Inferior parietal cortex (tissue), 1 donor: Measurements from ENCODE around the gene CCDC148.

Experiments
- DNase-seq: peaks from one replicate; pipeline ENCODE4 v3.0.0-alpha.2; 2016; ENCODE audit errors: extremely low spot score

CCDC148 gene

DNA sequence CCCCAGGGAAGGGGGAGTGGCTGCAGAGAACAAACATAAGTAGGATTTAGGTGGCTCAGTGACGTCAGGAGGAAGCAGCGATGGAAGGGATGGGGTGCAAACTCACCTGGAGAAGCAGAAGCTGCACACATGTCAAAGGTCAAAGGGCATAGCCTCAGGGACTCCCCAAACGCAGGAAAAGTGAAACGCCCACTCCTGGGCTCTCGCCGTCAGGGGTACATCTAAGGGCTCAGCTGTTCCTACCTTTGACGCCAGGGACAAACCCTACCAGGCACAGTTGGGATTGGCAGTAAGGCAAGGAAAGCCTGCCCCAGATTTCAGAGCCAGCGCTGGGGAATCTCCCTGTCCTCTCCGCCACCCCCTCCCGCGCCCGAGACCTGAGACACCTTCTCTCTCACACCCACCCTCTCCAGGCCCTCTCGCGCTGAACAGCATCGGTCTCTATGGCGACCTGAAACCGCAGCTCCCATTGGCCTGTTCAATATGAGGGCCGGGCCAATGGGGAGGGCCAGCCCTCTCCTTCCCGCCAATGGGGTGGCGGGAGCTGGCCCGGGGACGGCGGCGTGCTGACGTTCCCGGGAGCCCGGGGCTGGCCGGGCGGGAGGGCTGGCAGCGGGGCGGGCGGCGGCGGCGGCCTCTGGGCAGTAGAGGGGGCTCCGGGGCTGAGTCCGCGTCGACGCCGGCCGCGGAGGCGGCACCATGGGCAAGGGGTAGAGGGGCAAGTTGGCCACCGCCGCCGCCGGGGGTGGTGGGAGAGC, at the start of gene CCDC148, which contains the start of gene PKP4:
TSS of gene CCDC148 (minus strand) at position 445 of the 758 bp plus-strand sequence. CDS start at position 131, 314 bp downstream.
TSS of gene PKP4 (plus strand) at position 644 of the 758 bp plus-strand sequence. CDS start 76,233 bp downstream, outside the sequence.
- peak; percentile 91 for DNase-seq

DNA sequence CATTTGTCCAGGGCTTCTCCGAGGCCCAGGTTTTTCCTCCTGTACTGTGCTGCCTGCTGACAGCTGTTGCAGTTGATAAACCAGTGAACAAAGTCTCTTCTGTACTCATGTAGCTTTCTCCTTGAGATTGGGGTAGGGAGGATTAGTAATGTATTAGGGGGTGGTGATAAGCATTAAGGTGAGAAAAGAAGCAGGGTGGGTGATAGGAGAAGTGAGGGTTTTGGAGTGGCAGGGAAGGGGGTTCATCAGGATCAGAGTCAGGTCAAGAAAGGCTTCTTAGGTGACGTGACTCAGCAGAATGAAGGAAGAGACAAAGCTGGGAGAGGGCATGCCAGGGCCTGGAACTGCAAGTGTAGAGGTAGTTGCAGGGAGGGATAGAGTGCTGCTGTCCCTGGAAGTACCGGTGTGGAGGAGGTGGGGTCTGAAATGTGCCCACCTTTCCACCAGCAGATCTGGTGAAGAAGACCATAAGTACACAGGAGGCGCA, 48.9 kb upstream of the CCDC148 start:
- DNase-seq, result no peak

DNA sequence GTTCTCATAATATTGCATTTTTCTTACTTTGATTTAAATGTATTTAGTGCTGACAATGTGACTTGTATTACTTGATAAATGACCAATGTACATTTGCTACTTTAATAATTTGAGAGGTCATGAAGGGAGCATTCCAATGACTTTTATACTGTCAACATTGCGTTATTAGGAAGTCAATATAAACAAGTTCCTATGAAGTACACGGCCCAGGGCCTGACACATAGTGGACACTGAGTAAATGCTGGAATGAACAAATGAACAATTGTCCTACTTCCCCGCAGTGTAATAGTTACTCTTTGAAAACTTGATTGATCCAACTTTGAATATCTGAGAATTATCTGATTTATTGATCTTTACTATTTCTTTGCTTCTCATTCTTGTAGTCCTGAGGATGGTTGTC, 47.5 kb upstream of the CCDC148 start:
- no peak for DNase-seq

DNA sequence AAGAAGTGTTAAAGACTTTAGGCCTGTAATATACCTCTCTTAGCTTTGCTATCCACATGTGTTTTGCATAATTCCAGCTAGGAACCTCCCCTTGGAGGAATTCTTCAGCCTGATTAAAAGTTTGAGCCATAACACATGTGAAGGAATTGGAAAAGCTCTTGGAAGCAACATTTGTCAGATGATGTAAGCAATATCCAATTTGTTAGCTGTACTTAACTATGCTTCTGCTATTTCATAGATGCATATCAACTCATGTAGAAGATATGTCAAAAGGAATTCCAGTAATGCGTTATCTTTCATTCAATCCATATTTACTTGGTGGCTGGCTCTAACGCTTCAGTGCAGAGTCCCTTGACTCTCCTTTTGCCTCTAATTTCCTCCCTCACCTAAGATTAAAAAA, 46.4 kb upstream of the CCDC148 start:
- no peak for DNase-seq

DNA sequence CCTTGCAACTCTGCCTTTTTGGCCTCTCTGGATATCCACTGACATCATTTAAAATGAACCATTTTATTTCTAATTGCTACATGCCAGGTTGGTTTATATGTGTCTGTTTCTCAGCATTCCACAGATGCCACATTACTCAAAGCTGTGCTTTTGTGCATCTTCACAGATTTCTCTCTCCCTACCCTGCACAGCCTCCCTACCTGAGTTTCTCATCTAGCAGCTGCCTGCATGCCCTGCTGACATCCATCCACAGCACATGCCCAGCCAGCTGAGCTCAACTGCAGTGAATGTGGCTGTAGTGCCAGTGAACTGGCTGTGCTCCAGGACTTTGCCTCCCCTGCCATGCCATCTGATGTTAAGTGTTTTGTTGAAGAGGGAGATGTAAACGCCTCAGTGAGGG, 44.7 kb upstream of the CCDC148 start:
- DNase-seq, result no peak

DNA sequence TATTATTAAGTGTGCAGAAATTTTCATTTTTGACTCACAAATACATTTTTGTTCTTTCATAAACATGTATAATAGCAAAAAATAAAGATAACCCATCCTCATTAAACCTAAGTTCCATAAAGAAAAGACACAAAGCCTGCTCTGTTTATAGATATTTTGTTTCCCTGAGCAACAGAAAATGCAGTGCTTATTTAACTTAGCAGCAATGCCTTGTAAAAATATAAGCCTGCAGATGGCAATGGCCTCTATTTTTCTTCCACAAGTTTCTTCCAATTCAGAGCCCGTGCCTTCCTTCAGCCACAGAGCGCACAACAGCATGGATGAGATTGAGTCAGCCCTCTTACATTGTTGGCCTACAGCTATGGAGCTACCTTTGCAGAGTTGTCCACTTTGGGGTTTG, 43.8 kb upstream of the CCDC148 start:
- no peak for DNase-seq

DNA sequence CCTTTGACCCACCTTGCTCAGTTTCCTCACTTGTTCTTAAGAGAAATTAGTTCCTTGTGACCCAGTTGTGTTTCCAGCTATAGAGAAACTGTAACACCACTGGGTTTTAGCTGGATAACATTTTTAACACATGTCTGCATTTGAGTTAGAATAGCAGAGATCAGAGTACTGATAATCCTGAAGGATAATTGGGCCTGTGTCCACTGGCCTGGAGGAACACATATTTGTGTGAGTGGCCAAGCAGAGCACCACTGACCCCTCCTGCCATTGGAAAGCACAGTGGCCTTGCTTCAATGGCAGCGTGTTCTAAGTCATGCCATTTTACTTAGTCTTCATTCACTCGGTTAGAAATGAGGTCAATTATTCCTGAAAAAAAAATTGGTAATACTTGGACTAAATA, 42.8 kb upstream of the CCDC148 start:
- no peak for DNase-seq

DNA sequence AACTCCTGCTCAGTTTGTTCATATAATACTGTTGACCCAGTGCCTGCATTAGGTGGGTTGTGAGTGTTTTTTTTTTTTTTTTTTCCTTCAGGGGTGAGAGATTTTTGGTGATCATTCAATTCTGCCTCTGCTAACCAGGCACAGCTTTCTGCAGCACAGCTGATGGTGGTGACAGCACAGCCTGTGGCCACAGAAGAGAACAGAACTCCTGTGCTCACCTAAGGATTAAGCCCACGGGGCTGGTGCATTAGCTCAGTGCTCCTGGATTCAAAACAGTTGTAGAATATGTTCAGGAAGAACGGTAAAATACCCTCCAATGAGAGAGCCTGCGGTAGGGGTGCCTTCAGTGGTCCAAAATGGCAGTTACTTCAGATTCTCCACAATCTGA, 42.2 kb upstream of the CCDC148 start:
- DNase-seq, result no peak

DNA sequence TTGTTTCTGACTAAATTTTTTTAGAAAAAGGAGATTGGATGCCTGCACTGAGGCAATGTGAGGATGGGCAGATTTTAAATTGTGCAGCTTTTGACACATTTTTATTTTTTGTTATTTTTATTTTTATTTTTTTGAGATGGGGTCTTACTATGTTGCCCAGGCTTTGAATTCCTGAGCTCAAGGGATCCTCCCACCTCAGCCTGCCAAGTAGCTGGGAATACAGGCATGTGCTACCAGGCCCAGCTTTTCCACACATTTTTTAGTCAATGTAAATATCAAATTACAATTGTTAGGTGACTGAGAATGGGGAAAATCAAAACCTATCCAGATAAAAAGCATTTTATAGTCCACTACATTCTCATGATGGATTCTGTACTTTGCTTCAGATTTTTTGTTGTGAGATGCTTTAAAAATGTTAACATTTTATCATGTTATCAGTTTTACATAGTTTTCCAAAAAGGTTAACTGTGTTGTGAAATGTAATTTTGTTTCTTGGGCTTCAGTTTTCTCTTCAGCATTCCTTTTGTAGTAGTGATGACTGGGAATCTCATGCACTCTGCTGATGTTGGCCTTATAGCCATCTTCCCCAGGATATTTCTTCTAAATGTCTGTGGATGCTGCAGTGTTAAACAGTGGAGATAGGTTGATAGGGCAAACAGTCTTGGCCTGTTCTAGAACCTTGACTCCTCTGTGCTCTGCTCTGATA, 41.6 kb upstream of the CCDC148 start:
- no peak for DNase-seq

DNA sequence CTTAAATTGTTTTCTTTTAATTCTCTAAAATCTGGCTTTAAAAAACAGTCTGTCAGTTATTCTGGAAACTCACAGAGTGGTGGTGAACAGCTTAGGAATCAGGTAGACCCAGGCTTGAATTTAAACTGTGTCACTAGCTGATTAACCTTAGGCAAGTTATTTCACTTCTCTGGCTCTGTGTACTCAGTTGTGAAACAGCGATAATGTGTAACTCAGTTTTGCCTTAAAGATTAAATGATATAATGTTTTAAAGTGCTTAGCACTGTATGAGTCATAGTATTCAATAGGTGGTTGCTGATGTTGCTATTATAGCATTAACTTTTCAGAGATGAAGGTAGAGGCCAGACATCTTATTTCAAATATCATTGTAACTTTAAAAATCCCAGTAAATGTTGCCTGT, 40.9 kb upstream of the CCDC148 start:
- no peak for DNase-seq

DNA sequence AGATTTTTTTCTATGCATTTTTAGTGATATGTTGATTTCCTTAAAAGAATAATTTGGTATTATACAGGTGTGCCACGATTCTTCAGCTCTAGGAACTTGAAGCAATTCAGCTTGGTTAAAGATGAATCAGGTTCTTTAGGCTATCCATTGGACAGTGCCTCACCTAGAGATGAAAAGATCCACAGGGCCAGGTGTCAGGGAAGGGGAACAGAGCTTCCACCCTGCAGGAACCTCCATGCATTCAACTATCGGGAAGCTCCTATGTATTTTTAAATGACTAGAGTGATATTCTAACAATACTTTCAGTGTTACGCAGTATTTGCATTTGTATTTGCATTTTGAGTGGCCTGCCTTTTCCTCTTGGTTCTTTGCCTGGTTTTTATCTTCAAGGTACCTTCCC, 40.4 kb upstream of the CCDC148 start:
- DNase-seq, result no peak

DNA sequence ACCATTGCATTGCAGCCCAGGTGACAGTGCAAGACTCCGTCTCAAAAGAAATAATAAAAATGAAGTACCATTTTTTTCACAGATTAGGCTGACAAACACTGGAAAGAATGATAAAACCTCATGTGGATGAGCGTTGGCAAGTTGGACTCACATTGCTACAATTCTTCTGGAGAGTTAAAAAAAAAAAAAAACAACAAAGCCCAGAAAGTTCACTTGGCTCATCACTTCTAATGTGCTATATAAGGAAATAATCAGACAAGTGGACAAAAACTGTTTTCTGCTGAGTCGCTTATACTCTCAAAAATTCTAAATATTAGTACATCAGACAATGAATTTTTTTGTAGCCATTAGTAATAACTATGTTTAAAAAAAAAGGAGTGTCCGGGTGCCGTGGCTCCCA, 38.6 kb upstream of the CCDC148 start:
- DNase-seq, result no peak

DNA sequence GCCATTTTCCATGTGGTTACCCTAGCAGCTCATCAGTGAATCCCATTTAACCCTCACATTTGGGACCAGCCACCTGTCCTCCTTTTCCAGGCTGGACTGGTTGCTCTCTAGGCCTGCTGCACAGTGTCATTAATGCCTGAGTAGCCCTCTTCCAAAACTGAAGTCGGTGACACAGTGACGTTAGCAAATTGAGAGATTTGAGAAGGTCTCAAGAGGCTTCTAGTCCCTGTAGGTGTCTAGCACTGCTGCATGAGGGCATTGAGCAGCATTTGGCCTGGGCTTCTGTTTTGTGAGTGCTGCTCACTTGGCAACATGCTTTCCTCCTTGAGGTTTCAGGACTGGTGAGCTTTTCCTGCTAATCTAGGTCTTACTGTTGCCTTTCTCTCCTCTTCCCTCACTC, 36.9 kb upstream of the CCDC148 start:
- no peak for DNase-seq

DNA sequence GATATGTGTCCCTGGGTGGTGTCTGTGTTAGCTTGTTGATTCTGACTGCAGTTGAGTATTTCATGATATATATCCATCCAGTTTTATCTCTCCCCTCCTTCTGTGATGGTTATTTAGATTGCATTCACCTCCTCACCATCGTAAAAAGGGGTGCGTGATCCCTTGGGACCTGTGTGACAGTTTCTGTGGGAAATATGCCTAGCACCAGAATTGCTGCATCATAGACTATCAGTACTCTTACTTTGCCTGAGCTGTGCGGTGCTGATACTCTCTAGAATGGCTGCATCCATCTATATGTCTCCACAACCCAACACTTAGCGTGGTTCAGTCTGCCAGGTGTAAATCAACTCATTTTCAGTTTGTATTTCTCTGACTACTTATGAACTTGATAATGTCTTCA, 34.5 kb upstream of the CCDC148 start:
- DNase-seq, result no peak

DNA sequence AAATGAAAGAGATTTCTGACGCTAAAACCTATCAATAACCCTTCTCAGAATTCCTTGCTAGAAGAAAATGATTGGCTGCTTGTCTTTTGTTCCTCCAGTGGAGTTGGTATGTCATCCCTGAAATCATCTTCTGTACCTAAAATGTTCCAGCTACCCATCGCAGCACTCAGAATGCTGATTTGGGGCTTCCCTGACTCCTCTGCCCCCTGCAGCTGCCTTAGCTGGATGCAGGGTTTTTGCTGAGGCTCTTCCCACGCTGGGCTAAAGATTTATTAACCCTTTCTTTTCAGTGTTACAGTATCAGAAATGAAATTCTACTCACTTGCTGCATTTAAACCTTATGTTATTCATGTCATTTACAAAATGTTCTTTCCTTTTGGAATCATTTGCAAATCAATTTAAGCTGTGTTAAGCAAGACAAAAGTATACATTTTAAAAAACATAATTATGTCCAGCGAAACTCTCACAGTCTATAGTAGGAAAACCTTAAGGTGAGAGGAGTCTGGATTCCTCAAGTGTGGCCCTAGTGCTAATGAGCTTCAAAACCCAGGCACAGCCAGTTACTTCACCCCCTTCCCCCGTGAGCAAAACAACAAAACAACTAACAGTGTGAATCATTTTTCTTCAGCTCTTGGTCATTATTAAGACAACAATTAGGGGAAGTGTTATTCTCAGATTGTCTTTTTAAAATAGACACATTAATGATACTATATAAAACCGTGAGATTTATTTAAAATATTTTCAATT, 33.0 kb upstream of the CCDC148 start:
- DNase-seq, result no peak

DNA sequence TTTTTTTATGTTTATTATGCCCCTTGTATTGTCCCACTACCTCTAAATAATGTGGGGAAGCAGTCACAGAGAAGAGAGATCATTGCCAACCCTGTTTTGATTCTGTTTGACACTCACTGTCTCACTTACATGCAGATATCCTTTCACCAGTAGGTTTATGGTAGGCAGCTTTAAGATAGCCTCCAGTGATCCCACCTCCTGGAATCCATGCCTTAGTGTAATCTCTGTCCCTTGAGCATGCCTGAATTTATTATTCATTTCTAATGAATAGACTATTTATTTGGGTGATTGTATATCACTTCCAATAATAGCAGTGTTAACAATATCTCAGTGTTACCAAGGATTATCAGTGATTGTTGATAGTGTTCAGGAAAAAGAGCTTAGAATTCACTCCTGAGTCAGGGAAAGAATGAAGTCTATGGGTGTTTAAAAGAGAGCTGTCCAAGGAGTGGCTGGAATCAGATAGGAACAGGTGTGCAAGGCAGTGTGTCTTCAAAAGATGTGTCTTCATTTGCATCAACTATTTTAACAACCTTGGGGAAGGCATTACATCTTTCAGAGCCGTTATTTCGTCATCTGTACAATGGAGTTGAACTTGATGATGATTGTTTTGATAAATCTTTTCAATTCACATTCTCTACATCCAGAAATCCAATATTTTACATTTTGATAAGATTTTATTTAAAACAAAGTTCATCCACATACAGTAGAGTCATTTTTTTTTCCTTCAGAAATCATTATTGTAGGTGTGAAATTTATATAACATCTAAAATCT, 32.1 kb upstream of the CCDC148 start:
- no peak for DNase-seq

DNA sequence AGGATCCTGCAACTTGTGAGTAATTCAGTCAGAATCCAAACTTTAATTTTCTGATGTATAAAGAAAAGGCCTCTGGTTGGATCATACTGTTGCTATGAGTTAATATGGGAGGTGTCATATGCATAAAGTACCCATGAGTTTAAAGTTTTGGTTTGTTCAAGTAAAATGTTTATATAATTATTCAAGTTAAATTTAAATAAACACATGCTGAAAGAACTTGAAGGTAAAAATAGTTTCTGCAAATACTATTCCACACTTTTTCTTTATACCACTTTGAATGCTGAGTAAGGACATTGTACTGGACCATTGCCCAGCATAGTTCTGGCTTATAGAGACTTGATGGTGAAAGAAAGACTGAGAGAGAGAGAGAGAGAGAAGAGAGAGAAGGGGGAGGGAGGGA, 30.9 kb upstream of the CCDC148 start:
- no peak for DNase-seq

DNA sequence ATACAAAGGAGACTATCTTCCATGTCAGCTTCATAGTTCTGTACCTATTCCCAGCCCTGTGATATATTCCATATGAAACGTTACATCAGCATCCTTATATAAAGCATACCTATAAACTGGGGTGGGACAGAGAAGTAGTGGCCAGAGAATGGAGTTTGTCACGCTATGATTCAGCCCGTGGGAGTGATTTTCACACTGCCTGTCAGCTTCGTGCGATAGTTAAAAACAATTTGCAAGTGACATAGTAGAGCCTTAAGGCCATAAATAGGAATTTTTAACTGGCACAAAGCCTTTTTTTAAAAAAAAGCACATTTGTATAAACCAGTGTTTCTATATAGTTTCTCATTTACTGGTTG, 30.4 kb upstream of the CCDC148 start:
- DNase-seq, result no peak

DNA sequence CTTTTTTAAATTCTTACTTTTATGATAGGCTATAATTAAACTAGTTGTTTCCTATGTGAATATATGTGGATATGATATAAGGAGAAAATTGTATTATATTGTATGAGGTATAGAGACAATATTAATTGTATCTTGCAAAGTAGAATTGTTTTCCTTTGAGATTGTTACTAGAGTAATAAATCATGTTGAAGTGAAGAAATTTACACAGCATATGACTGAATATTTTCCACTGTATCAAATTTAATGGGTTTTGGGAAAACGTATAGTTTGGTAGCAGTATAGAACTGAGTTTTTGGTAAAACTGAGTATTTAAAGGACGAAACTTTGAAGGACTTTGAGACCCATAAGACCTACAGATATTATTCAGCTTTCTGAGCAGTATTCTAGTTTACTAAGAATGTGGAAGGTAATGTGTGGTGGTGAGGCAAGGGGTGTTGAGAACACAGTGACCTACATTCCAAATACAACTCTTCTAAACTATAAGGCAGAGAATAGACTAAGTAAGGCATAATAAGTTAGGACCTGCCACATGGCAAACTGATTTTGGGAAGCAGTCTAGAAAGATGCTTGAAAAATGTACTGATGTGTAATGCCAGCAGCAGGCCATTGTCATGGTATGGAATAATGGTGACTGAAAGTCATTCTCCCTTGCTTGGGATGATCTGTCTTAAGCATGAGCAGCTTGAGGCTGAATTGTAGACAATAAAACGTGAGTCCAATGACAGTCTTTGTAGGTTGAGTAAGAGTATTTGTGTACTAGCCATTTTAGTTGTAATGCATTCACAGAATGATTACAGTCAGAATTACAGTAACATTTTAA, 29.8 kb upstream of the CCDC148 start:
- DNase-seq, result no peak

DNA sequence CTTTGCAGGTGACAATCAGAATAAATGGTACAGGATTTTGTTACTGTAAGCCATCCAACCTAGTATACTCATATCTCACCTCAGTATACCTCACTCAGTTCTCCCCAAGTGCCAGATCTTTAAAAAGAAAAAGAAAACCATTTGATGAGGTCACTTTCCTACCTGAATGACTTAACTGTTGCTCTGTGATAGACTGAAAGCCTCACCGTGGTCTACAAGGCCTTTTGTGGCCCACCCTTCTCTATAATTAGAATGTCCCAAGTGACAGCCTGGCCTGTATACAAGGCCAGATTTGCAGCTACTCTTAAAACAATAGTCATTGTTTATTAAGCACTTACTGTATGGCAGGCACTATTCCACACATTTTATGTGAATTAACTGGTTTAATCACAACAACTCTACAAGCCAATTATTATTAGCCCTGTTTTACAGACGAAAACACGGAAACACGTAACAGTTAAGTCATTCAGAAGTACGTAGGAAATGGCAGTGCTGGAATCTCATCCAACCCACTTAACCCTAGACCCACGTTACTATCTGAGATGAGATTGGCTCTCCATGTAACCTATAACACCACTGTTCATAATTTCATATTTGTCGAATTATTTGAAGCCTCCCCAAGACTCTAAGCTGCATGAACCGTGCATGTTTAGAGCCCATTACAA, 28.5 kb upstream of the CCDC148 start:
- DNase-seq, result no peak
